GM12873 (cell line): Measurements from ENCODE around the gene FRY.
A peak's percentile ranks its signal among the peaks of the same experiment; 100 is the strongest.

Experiments
- TF ChIP-seq, protein P1 (sequence below): IDR thresholded peaks from 2 replicates; pipeline ENCODE4 v1.5.1; 2012; ENCODE audit warnings: low read depth, mild to moderate bottlenecking, moderate library complexity, low read length, control low read depth; ENCODE audit not compliant: insufficient read depth; ENCODE audit errors: missing control alignments

Gene FRY

DNA sequence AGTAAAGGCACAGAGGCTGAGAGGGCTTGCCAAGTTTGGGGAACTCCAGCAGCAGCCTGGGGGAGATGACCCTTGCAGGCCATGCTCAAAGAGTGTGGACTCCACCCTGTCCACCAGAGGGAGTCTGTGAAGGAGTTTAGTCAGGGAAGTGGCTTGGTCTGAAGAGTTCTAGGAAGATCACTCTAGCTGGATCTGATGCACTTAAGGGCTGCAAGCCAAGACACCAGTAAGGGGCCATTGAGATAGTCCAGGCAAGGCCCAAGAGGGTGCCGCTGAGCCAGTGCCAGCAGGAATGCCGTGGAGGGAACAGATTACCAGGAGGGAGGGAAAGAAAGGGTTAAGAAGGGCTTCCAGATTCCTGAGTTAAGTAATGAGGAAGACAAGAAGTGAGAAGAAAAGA is 214.9 kb downstream of the FRY start:
- TF ChIP-seq, protein P1, sequence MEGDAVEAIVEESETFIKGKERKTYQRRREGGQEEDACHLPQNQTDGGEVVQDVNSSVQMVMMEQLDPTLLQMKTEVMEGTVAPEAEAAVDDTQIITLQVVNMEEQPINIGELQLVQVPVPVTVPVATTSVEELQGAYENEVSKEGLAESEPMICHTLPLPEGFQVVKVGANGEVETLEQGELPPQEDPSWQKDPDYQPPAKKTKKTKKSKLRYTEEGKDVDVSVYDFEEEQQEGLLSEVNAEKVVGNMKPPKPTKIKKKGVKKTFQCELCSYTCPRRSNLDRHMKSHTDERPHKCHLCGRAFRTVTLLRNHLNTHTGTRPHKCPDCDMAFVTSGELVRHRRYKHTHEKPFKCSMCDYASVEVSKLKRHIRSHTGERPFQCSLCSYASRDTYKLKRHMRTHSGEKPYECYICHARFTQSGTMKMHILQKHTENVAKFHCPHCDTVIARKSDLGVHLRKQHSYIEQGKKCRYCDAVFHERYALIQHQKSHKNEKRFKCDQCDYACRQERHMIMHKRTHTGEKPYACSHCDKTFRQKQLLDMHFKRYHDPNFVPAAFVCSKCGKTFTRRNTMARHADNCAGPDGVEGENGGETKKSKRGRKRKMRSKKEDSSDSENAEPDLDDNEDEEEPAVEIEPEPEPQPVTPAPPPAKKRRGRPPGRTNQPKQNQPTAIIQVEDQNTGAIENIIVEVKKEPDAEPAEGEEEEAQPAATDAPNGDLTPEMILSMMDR, result peak; percentile 88

DNA sequence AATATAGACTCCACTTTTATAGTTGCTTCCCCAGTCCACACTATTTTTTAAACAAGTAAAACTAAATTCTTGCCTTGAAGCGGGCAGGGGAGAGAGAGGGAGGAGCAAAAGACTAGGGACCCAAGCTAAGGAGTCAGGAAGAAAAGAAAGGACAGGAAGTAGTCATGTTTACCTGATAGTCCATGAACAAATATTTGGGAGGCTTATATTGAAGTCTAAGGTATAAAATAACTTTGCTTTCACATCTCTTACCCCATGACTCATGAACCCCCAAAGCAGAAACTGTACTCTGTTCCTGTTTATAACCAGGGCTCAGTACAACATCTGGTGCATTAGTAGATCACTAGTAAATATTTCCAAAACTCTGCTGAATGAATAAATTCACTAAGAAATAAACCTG is 216.3 kb downstream of the FRY start:
- TF ChIP-seq, protein P1, result no peak

DNA sequence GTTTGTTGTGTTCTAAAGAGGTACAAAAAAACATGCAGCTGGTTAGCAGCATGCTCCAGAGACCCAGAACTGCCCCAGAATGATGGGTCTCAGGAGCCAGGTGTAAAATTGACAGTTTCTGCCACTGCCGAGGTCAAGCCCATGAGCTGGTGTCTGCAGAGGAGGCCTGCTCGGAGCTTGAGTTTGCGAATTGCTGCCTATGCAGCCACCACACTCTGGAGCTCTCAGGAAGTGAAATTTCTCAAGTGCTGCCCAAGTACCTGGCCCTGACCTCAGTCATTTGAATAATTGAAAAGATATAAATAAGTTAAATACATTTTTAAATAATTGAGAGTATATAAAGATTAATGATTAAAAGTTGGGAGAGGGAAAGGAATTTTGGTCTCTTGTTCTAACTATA is 217.2 kb downstream of the FRY start:
- TF ChIP-seq, protein P1, result no peak

DNA sequence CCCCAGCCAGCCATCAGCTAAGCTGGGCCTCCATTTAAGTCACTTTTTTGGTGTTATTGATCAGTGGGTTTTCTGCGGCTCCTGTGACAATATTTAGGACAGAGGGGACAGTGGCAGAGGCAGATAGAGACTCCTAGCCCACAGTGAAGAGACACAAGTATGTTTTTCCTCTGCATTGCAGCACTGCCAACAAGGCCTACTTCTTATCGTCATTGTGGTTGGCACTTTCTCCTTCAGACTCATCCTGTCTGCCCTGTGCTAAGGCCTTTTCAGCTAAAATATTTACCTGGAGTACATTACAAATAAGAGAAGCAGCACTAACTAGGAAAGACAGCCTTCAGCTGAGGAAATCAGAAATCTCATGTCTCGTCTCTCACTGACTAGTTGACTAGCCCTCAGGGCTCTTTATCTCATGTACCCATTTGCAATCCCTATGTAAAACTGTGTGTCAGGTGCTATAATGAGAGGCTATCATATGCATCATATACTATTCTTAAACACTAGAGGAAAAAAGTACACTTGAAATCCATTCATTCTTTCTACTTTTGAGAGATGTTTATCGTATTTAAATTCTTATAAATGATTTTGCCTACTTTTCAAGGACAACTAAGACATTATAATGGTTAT is 221.4 kb downstream of the FRY start:
- TF ChIP-seq, protein P1, result no peak

DNA sequence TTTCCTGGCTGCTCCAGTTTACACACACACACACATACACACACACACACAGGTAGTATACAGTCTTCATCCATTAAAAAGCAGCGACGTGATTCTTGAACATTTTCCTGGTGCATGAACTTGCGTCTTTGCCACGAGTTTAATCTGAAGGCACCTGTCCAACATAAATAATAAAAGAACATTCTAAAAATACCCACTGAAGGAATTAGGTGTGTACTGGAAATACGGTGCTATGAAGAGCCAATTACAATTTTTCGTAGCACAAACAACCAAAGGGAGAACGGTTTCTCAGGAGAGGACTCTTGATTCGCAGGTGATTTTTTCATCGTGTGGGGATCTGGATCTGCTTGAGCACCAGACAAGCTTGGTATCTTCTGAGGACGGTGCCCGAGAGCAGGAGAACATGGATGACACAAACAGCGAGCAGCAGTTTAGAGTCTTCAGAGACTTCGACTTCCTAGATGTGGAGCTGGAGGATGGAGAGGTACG is 222.4 kb downstream of the FRY start:
- TF ChIP-seq, protein P1, result no peak

DNA sequence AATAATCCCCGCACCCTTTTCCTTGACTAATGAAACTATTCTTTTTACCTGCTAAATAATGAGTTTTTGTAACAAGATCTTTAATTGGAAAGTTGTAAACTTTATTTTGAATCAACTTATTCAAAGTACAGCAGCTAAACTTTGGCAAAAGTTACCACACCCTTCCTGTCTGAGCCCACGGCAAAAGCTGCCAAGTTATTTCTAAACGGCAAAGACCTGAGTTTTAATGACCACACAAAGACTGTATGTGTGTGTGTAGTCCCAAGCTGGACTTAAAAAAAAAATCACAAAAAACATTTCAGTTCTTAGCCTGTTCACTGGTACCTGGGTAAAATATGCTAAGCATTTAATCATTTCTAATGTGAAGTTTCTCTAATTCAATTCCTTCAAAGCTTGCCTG is 222.8 kb downstream of the FRY start:
- TF ChIP-seq, protein P1, result no peak

DNA sequence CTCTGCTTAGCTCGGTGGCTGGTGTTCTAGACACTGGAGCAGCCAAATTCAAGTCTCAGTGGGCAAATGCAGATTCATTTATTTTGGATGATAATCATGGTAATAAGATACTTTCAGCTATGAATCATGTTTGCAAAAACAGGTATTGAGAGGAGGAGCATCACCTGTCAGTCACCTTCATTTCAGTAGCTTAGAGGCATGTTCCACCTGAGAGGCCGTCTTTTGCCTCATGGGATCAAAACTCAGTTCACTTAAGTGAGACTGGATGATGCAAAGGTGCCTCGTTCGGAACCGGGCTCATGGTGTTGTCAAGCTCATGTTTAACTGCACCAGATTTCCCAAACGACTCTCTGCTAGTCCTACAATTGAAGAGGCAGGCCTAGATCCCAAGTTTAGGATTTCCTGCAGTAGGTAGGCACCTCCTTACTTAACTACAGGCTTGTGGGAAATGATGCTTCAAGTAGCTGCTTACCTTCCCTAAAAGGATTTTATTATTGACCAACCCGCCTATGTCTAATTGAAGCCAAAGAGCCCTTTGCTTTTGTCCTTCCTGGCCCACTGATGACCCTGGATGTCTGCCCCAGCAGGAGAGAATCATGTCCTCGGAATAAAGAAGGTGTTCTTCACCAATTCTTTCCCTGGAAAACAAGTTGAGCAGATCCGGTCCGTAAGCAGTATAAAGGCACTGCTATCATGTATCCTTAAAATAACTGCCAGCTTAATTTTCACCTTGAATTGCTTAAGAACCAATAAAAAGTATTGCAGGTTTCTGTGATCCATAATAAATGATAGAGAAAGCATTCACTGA is 223.5 kb downstream of the FRY start:
- TF ChIP-seq, protein P1, result no peak
